ENCODE data around the gene HJURP. TPM values are rescaled to one million over a fixed set of nuclear protein-coding genes. Genes with fewer than 3 reads are reported as not detected.

The HJURP gene
- total and polyA plus RNA-seq, 2 donors (not counting 3 experiments of a cell fraction or from before 2014, with no cell fraction given) = 34.4 to 60.9 TPM

GRCh38 chr2:233828546-233829192, 25.7 kb downstream of the HJURP start:
- H3K9me1 ChIP-seq (replicated peaks; ENCODE audit: control insufficient read depth, extremely low read depth, insufficient read depth, low read length) = no peaks in the 10 kb centered on the region
- intact Hi-C loops (cut with micrococcal nuclease) (no loop called here), dilution Hi-C loops (cut with MboI; ENCODE audit: extremely low pct_ligation_motif_present, low sequenced_read_pairs) (no loop called here)
- no peaks in the 10 kb centered on the region for H3K79me2 ChIP-seq (ENCODE audit: control insufficient read depth, insufficient read depth, low read length)
- ChIA-PET CTCF (no interaction called here), POLR2A (no interaction called here)
- no peak for DNase-seq (ENCODE audit: low read depth, low spot score)
- no peaks in the 10 kb centered on the region for H4K20me1 ChIP-seq (replicated peaks; ENCODE audit: control insufficient read depth, extremely low read depth, insufficient read depth, low read length)
- TF ChIP-seq POLR2A (IDR thresholded peaks at IDR 0.05; ENCODE audit: low read depth, low read length) (no peak), POLR2AphosphoS5 (IDR thresholded peaks at IDR 0.05; ENCODE audit: insufficient read depth, low read depth, low read length) (no peak), MAX (IDR thresholded peaks at IDR 0.05; ENCODE audit: insufficient read depth, insufficient read length) (no peak), MYC (IDR thresholded peaks at IDR 0.05; ENCODE audit: low read depth, low read length) (no peak), JUN (IDR thresholded peaks at IDR 0.05; ENCODE audit: borderline replicate concordance, insufficient read depth, insufficient read length, low read depth) (no peak), FOS (IDR thresholded peaks at IDR 0.05; ENCODE audit: borderline replicate concordance, insufficient read depth, low read length) (no peak), GATA2 (IDR thresholded peaks at IDR 0.05; ENCODE audit: insufficient read depth, insufficient read length, low read depth, low read length) (no peak), EZH2 (IDR thresholded peaks at IDR 0.05; ENCODE audit: borderline replicate concordance, low read depth, low read length, severe bottlenecking) (no peak)
- TF ChIP-seq, protein P1, sequence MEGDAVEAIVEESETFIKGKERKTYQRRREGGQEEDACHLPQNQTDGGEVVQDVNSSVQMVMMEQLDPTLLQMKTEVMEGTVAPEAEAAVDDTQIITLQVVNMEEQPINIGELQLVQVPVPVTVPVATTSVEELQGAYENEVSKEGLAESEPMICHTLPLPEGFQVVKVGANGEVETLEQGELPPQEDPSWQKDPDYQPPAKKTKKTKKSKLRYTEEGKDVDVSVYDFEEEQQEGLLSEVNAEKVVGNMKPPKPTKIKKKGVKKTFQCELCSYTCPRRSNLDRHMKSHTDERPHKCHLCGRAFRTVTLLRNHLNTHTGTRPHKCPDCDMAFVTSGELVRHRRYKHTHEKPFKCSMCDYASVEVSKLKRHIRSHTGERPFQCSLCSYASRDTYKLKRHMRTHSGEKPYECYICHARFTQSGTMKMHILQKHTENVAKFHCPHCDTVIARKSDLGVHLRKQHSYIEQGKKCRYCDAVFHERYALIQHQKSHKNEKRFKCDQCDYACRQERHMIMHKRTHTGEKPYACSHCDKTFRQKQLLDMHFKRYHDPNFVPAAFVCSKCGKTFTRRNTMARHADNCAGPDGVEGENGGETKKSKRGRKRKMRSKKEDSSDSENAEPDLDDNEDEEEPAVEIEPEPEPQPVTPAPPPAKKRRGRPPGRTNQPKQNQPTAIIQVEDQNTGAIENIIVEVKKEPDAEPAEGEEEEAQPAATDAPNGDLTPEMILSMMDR (IDR thresholded peaks at IDR 0.05; ENCODE audit: extremely low read depth in 1 of 2, insufficient read depth in 1 of 2, low read depth in 1 of 2, low read length in 2 of 2) = no peak
- no peaks in the 10 kb centered on the region for H3K9me3 ChIP-seq (replicated peaks; ENCODE audit: control insufficient read depth, insufficient read depth, low read length)
- H3K4me3 ChIP-seq (replicated peaks in 1 of 3; ENCODE audit: insufficient read depth in 1 of 3, low read depth in 1 of 3, low read length in 3 of 3) = no peak overlapping the region
- H3K27ac ChIP-seq (ENCODE audit: insufficient read depth, low read depth, low read length) = no peak overlapping the region
- H3K36me3 ChIP-seq (ENCODE audit: control insufficient read depth in 2 of 2, extremely low read depth in 1 of 2, insufficient read depth in 2 of 2, low read length in 2 of 2) = no peaks in the 10 kb centered on the region
- BruUV-seq (replicated peaks) = no TSS peak
- H3K4me2 ChIP-seq (ENCODE audit: insufficient read depth, low read length) = no peak overlapping the region
- no peaks in the 10 kb centered on the region for H3K27me3 ChIP-seq (ENCODE audit: control insufficient read depth in 2 of 2, insufficient read depth in 2 of 2, low read length in 2 of 2)
- FAIRE-seq = no peak
- no peak overlapping the region for H3K9ac ChIP-seq (replicated peaks; ENCODE audit: extremely low read depth, insufficient read depth, low read length)
- H3K4me1 ChIP-seq (ENCODE audit: control insufficient read depth, extremely low read depth, insufficient read depth, low read length) = no peaks in the 10 kb centered on the region
- H2AFZ ChIP-seq (ENCODE audit: low read depth, low read length) = no peak overlapping the region
